NCI-H69 (cell line): ENCODE data around the gene LY6G5B.

Experiments
- DNase-seq: peaks from one replicate; lab custom pipeline; 2025; lab: John Stamatoyannopoulos, UW

LY6G5B gene

GRCh38 chr6:31669676-31670075, at the start of gene LY6G5B:
LY6G5B (plus strand) TSS chr6:31669976; CDS start chr6:31670951, 975 bp downstream.
- DNase-seq = no peak

- peak; percentile 93 for DNase-seq
Measured at GRCh38 chr6:31620586-31621319, 49.0 kb upstream of the LY6G5B start, which contains the start of gene PRRC2A. PRRC2A (plus strand) TSS chr6:31620715; CDS start chr6:31622790, 2,075 bp downstream.

GRCh38 chr6:31621320-31621939, 48.3 kb upstream of the LY6G5B start:
- DNase-seq = no peak

GRCh38 chr6:31621991-31622390, 47.8 kb upstream of the LY6G5B start:
- DNase-seq = peak; percentile 32

- DNase-seq = no peak
Measured at GRCh38 chr6:31622684-31623091, 47.1 kb upstream of the LY6G5B start.

- DNase-seq = no peak
Measured at GRCh38 chr6:31624070-31624469, 45.7 kb upstream of the LY6G5B start.

- DNase-seq = no peak
Measured at GRCh38 chr6:31626952-31627351, 42.8 kb upstream of the LY6G5B start.

GRCh38 chr6:31627690-31628287, 42.0 kb upstream of the LY6G5B start:
- no peak for DNase-seq

- no peak for DNase-seq
Measured at GRCh38 chr6:31629014-31629413, 40.8 kb upstream of the LY6G5B start.

GRCh38 chr6:31630177-31630934, 39.4 kb upstream of the LY6G5B start:
- no peak for DNase-seq

GRCh38 chr6:31631209-31631608, 38.6 kb upstream of the LY6G5B start:
- no peak for DNase-seq

GRCh38 chr6:31631681-31632278, 38.0 kb upstream of the LY6G5B start:
- no peak for DNase-seq

GRCh38 chr6:31632279-31632946, 37.4 kb upstream of the LY6G5B start:
- DNase-seq = no peak

GRCh38 chr6:31633447-31633846, 36.3 kb upstream of the LY6G5B start:
- DNase-seq = no peak

- no peak for DNase-seq
Measured at GRCh38 chr6:31634131-31634530, 35.6 kb upstream of the LY6G5B start.

- no peak for DNase-seq
Measured at GRCh38 chr6:31634969-31635575, 34.7 kb upstream of the LY6G5B start.

- DNase-seq = no peak
Measured at GRCh38 chr6:31636698-31637596, 32.8 kb upstream of the LY6G5B start.

- DNase-seq = no peak
Measured at GRCh38 chr6:31639043-31639442, 30.7 kb upstream of the LY6G5B start.

GRCh38 chr6:31639449-31639861, 30.3 kb upstream of the LY6G5B start:
- DNase-seq = no peak

- no peak for DNase-seq
Measured at GRCh38 chr6:31640612-31641011, 29.2 kb upstream of the LY6G5B start.
